ENCODE data around the gene PARP12. TPM values are rescaled to one million over a fixed set of nuclear protein-coding genes. Genes with fewer than 3 reads are reported as not detected.

PARP12 gene
- total and polyA plus RNA-seq, 2 experiments from 2014 or later, result 5.4 to 11.0 TPM

DNA sequence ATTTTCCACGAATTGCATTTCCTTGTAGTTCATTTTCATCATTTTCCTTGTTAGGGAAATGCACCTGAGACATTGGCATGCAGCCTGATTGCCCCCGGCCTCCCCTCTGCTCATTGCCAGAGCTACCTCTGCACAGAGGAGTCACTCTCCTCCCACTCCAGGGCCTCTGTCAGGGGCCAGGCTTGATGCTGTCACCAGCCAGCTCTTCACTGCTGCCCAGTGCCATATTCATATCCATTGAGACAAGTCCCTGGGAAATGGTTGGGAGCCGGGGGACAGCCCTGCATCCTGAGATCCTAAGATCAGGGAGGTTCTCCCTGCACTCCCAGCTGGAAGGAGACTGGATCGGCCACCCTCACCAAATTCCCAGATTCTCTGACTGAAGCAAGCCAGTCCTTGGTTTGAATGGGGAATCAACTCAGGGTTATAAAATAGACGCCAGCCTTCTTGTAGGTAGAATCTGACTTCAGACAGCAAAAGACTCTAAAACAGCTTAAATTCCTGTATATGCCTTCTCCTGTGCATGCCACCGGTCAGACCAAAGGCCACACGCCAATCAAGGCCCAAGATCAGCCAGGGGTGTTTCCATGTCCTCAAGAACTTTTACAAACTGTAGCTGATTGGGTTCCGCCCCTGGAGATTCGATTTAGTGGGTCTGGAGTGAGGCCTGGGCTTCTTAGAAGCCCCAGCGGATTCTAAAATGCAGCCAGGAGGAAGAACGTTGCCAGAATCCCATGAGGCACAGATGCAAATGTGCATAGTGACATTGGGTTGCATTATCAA, 86.5 kb downstream of the PARP12 start:
- H4K20me1 ChIP-seq (ENCODE audit: insufficient read depth), result no peaks in the 10 kb centered on the region
- H3K4me1 ChIP-seq (ENCODE audit: insufficient read depth), result no peaks in the 10 kb centered on the region
- H3K79me2 ChIP-seq (ENCODE audit: insufficient read depth), result no peaks in the 10 kb centered on the region
- 66 to 74% methylated on average over 11 of the region's 11 CpGs for WGBS, 2 experiments (ENCODE audit: low coverage in 1 of 2, low lambda C conversion rate in 2 of 2, missing lambda C conversion rate in 2 of 2)
- no peak overlapping the region for H3K4me3 ChIP-seq
- H3K4me2 ChIP-seq (ENCODE audit: unreplicated experiment), result no peak overlapping the region
- H3K36me3 ChIP-seq (ENCODE audit: low read depth), result no peaks in the 10 kb centered on the region
- in situ Hi-C loops (cut with MboI), result loop anchor here (25.0 kb wide), 1 partner anchor 189 kb away; the partner anchor contains the start of gene HIPK2
- no peaks in the 10 kb centered on the region for H3K9me3 ChIP-seq (ENCODE audit: low read depth)
- TF ChIP-seq EZH2 (IDR thresholded peaks at IDR 0.05; ENCODE audit: insufficient read depth, poor library complexity, severe bottlenecking) (no peak), EZH2phosphoT487 (IDR thresholded peaks at IDR 0.05; ENCODE audit: insufficient read depth, low read depth) (no peak)
- no peak overlapping the region for H2AFZ ChIP-seq
- no peak overlapping the region for H3K27ac ChIP-seq
- no peaks in the 10 kb centered on the region for H3F3A ChIP-seq (ENCODE audit: insufficient read depth)
- no peak for DNase-seq
- no peaks in the 10 kb centered on the region for H3K9me2 ChIP-seq (ENCODE audit: insufficient read depth)
- no peak overlapping the region for H3K9ac ChIP-seq
- H3K27me3 ChIP-seq (replicated peaks; ENCODE audit: insufficient read depth), result peaks cover 12% of the 10 kb centered on the region

DNA sequence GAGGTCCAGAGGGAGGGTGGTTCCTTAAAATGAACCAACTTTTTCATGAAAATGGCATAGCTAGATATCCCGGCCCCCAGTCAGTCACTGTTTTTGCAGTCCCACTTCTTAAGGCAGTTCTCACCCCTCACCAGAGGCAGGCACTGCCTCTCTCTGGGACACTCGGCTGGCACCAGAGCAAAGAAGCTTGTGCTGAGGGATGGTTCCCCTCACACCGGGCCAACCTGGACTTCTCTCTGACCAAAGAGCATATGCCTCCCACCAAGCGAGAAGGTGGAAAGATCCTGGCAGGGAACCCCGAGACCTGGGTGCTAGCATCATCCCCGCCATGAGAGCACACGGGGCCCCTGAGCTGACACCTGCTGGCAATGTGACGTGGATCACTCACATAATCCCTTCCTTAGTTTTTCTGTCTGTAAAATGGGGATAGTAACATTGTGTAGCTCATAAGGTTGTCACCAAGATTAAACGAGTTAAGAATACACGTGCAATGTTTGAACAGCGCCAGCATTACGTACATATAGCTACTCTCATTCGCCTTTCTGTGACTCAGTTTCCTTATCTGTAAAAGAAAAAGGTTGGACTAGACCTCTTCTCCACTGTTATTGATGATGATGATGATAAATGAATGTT, 88.5 kb downstream of the PARP12 start:
- Histone ChIP-seq H3K9ac (no peak overlapping the region), H3K4me3 (no peak overlapping the region), H3K27me3 (replicated peaks; ENCODE audit: insufficient read depth) (peaks cover 24% of the 10 kb centered on the region), H2AFZ (no peak overlapping the region), H3K4me1 (ENCODE audit: insufficient read depth) (no peaks in the 10 kb centered on the region), H3K9me3 (ENCODE audit: low read depth) (no peaks in the 10 kb centered on the region), H4K20me1 (ENCODE audit: insufficient read depth) (no peaks in the 10 kb centered on the region), H3F3A (ENCODE audit: insufficient read depth) (no peaks in the 10 kb centered on the region), H3K27ac (no peak overlapping the region), H3K9me2 (ENCODE audit: insufficient read depth) (no peaks in the 10 kb centered on the region), H3K36me3 (ENCODE audit: low read depth) (no peaks in the 10 kb centered on the region), H3K4me2 (ENCODE audit: unreplicated experiment) (no peak overlapping the region), H3K79me2 (ENCODE audit: insufficient read depth) (no peaks in the 10 kb centered on the region)
- WGBS, 2 experiments (ENCODE audit: low coverage in 1 of 2, low lambda C conversion rate in 2 of 2, missing lambda C conversion rate in 2 of 2), result 82 to 88% methylated on average over 13 of the region's 13 CpGs
- TF ChIP-seq EZH2 (IDR thresholded peaks at IDR 0.05; ENCODE audit: insufficient read depth, poor library complexity, severe bottlenecking) (no peak), EZH2phosphoT487 (IDR thresholded peaks at IDR 0.05; ENCODE audit: insufficient read depth, low read depth) (no peak)
- no peak for DNase-seq
- in situ Hi-C loops (cut with MboI), result no loop called here

Small RNA genes lying within 50 kb of the gene (small RNA-seq; reads per million reads assigned to genes)
- not detected for gene RF00019 (ENCODE audit: low read depth, low replicate concordance)

Other genes with a start within 250 kb of the PARP12 start
- not detected in 2 replicates for gene TBXAS1, start 233.7 kb downstream of the PARP12 start, total RNA-seq (2014; rRNA removed; shearing (Covaris generic))
- 0.49 and 2.2 TPM in 2 replicates for gene TBXAS1, start 233.7 kb downstream of the PARP12 start, polyA plus RNA-seq (2016; fragmentation: Nextera tagmentation; extraction: Ambion mirVana)
- 6.7 and 7.8 TPM in 2 replicates for gene KDM7A, start 114.0 kb upstream of the PARP12 start, total RNA-seq (2014; rRNA removed; shearing (Covaris generic))
- 1.9 and 2.3 TPM in 2 replicates for gene KDM7A, start 114.0 kb upstream of the PARP12 start, polyA plus RNA-seq (2016; fragmentation: Nextera tagmentation; extraction: Ambion mirVana)

All from GM23248 (cell line).